ENCODE measurements around the gene LUC7L3.

LUC7L3 gene

DNA sequence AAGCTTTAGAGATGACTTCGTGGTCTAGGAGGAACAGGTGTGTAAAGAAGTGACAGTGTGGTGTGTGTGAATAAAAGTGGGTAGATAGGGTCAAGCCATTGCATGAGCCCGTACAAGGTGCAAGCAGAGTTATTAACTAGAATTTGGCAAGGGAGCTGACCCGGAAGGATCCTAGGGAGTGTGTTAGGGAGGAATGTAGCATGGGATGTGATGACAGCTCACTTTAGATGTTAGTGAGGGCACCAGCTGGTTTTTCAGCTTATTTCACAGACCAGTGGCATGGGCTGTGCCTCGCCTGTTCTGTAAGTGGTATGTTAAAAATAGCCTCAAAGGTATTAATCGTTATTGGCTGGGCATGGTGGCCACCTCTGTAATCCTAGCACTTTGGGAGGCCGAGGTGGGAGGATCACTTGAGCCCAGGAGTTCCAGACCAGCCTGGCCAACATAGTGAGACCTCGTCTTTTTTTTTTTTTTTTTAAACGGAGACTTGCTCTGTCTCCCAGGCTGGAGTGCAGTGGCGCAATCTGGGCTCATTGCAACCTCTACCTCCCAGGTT lies 39.7 kb downstream of the LUC7L3 start:
- no peak overlapping the region for H3K9ac ChIP-seq (ENCODE audit: low read depth in 1 of 2, low read length in 2 of 2)
- H3K36me3 ChIP-seq (ENCODE audit: control insufficient read depth in 1 of 2, insufficient read depth in 2 of 2, low read length in 2 of 2): peaks cover 13 to 25% of the 10 kb centered on the region in 2 donors
- no peak overlapping the region for H3K27ac ChIP-seq (ENCODE audit: low read depth, low read length)
- H3K27me3 ChIP-seq (ENCODE audit: control insufficient read depth in 1 of 2, insufficient read depth in 2 of 2, low read length in 2 of 2): no peaks in the 10 kb centered on the region
- no peak overlapping the region for H3K4me3 ChIP-seq (ENCODE audit: low read depth in 1 of 2, low read length in 2 of 2)
- peaks cover 10 to 20% of the 10 kb centered on the region in 2 donors for H3K4me1 ChIP-seq (ENCODE audit: control insufficient read depth in 1 of 2, insufficient read depth in 2 of 2, low read length in 2 of 2)
- no peaks in the 10 kb centered on the region for H3K9me3 ChIP-seq (ENCODE audit: control insufficient read depth in 1 of 2, low read length in 2 of 2)

GRCh38 chr17:50762177-50762576 lies 42.8 kb downstream of the LUC7L3 start:
- Histone ChIP-seq H3K27me3 (ENCODE audit: control insufficient read depth in 1 of 2, insufficient read depth in 2 of 2, low read length in 2 of 2) (no peaks in the 10 kb centered on the region), H3K9ac (ENCODE audit: low read depth in 1 of 2, low read length in 2 of 2) (no peak overlapping the region), H3K4me1 (ENCODE audit: control insufficient read depth in 1 of 2, insufficient read depth in 2 of 2, low read length in 2 of 2) (peaks cover 32 to 36% of the 10 kb centered on the region in 2 donors), H3K27ac (ENCODE audit: low read depth, low read length) (no peak overlapping the region), H3K9me3 (ENCODE audit: control insufficient read depth in 1 of 2, low read length in 2 of 2) (no peaks in the 10 kb centered on the region), H3K4me3 (ENCODE audit: low read depth in 1 of 2, low read length in 2 of 2) (no peak overlapping the region), H3K36me3 (ENCODE audit: control insufficient read depth in 1 of 2, insufficient read depth in 2 of 2, low read length in 2 of 2) (peaks cover 4 to 16% of the 10 kb centered on the region in 2 donors)

GRCh38 chr17:50763716-50764475 lies 44.5 kb downstream of the LUC7L3 start:
- Histone ChIP-seq H3K9me3 (ENCODE audit: control insufficient read depth in 1 of 2, low read length in 2 of 2) (no peaks in the 10 kb centered on the region), H3K9ac (ENCODE audit: low read depth in 1 of 2, low read length in 2 of 2) (peak overlapping the region in 1 of 2 donors; percentile 30), H3K4me1 (ENCODE audit: control insufficient read depth in 1 of 2, insufficient read depth in 2 of 2, low read length in 2 of 2) (peaks cover 34 to 38% of the 10 kb centered on the region in 2 donors), H3K27ac (ENCODE audit: low read depth, low read length) (no peak overlapping the region), H3K4me3 (ENCODE audit: low read depth in 1 of 2, low read length in 2 of 2) (peak overlapping the region; percentile 14 to 49), H3K36me3 (ENCODE audit: control insufficient read depth in 1 of 2, insufficient read depth in 2 of 2, low read length in 2 of 2) (peaks cover 4 to 15% of the 10 kb centered on the region in 2 donors), H3K27me3 (ENCODE audit: control insufficient read depth in 1 of 2, insufficient read depth in 2 of 2, low read length in 2 of 2) (no peaks in the 10 kb centered on the region)

GRCh38 chr17:50764734-50765149 lies 45.3 kb downstream of the LUC7L3 start:
- H3K27me3 ChIP-seq (ENCODE audit: control insufficient read depth in 1 of 2, insufficient read depth in 2 of 2, low read length in 2 of 2): no peaks in the 10 kb centered on the region
- no peak overlapping the region for H3K27ac ChIP-seq (ENCODE audit: low read depth, low read length)
- peaks cover 34 to 38% of the 10 kb centered on the region in 2 donors for H3K4me1 ChIP-seq (ENCODE audit: control insufficient read depth in 1 of 2, insufficient read depth in 2 of 2, low read length in 2 of 2)
- H3K9me3 ChIP-seq (ENCODE audit: control insufficient read depth in 1 of 2, low read length in 2 of 2): no peaks in the 10 kb centered on the region
- H3K36me3 ChIP-seq (ENCODE audit: control insufficient read depth in 1 of 2, insufficient read depth in 2 of 2, low read length in 2 of 2): peaks cover 4 to 12% of the 10 kb centered on the region in 2 donors
- peak overlapping the region in 1 of 2 donors; percentile 30 for H3K9ac ChIP-seq (ENCODE audit: low read depth in 1 of 2, low read length in 2 of 2)
- peak overlapping the region; percentile 29 to 39 for H3K4me3 ChIP-seq (ENCODE audit: low read depth in 1 of 2, low read length in 2 of 2)

- H3K27me3 ChIP-seq (ENCODE audit: control insufficient read depth in 1 of 2, insufficient read depth in 2 of 2, low read length in 2 of 2): no peaks in the 10 kb centered on the region
- H3K9ac ChIP-seq (ENCODE audit: low read depth in 1 of 2, low read length in 2 of 2): peak overlapping the region; percentile 82 to 92
Measured at GRCh38 chr17:50765454-50766221, 46.2 kb downstream of the LUC7L3 start.

DNA sequence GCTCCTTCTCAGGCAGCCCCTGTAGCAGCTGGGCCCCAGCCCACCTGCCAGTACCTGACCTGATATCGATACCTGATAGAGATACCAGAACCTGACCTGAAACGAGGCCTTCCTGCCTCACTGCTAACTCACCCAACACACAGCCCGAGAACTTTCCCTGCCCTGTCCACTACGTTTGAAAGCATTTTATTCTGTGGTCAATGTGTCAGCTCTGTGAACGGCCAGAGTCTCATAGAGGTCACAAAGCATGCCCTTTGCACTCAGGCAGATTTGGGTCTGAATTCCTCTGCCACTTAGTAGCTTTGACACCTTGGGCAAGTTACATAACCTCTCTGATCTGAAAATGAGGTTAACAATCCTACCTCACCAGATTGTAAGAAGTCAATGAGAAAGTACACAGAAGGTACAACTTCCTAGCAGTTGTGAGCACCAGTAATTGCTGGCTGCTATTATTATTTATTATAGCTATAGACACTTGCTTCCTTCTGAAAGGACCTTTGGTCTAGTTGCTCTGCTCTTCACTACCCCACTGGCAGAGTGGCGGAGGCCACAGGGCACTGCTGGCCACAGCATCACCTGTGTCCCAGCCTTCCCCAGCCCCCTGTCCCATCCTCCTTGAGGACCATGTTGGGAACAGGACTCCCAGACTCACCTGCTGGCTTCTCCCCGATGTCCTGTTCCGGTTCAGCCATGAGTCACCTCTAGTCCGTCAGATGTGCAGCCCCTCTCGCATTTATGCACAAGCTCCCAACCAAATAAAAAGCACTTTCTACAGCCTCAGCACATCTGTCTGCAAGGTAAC lies 47.0 kb downstream of the LUC7L3 start:
- H3K9ac ChIP-seq (ENCODE audit: low read depth in 1 of 2, low read length in 2 of 2): peak overlapping the region; percentile 82 to 92
- peaks cover 4 to 11% of the 10 kb centered on the region in 2 donors for H3K36me3 ChIP-seq (ENCODE audit: control insufficient read depth in 1 of 2, insufficient read depth in 2 of 2, low read length in 2 of 2)
- H3K27me3 ChIP-seq (ENCODE audit: control insufficient read depth in 1 of 2, insufficient read depth in 2 of 2, low read length in 2 of 2): no peaks in the 10 kb centered on the region
- peak overlapping the region; percentile 82 for H3K27ac ChIP-seq (ENCODE audit: low read depth, low read length)
- H3K4me3 ChIP-seq (ENCODE audit: low read depth in 1 of 2, low read length in 2 of 2): peak overlapping the region; percentile 69 to 73
- H3K9me3 ChIP-seq (ENCODE audit: control insufficient read depth in 1 of 2, low read length in 2 of 2): no peaks in the 10 kb centered on the region
- peaks cover 34 to 38% of the 10 kb centered on the region in 2 donors for H3K4me1 ChIP-seq (ENCODE audit: control insufficient read depth in 1 of 2, insufficient read depth in 2 of 2, low read length in 2 of 2)

More at GRCh38 chr17:50765454-50766221, 46.2 kb downstream of the LUC7L3 start:
- Histone ChIP-seq H3K4me1 (ENCODE audit: control insufficient read depth in 1 of 2, insufficient read depth in 2 of 2, low read length in 2 of 2) (peaks cover 34 to 38% of the 10 kb centered on the region in 2 donors), H3K36me3 (ENCODE audit: control insufficient read depth in 1 of 2, insufficient read depth in 2 of 2, low read length in 2 of 2) (peaks cover 4 to 12% of the 10 kb centered on the region in 2 donors), H3K4me3 (ENCODE audit: low read depth in 1 of 2, low read length in 2 of 2) (peak overlapping the region; percentile 69 to 73), H3K9me3 (ENCODE audit: control insufficient read depth in 1 of 2, low read length in 2 of 2) (no peaks in the 10 kb centered on the region), H3K27ac (ENCODE audit: low read depth, low read length) (peak overlapping the region; percentile 64)

DNA sequence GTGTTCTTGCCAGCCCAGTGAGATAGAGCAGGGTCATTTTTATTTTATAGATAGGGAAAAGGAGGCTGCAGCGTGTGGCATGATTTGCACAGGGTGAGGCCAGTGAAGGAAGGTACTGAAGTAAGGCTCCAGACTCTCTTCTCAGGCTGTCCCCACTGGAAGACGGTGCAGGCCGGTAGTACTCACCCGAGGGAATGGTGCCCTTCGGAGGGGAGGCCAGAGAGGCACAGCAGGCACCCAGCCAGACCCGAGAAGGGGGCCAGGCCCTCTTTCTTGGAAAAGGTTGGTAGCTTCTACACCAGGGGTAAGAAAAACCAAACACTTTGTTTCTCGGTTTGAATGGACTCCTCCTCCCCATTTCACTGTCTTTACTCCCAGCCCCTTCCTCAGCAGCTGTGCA lies 47.6 kb downstream of the LUC7L3 start:
- H3K27ac ChIP-seq (ENCODE audit: low read depth, low read length): peak overlapping the region; percentile 82
- H3K9ac ChIP-seq (ENCODE audit: low read depth in 1 of 2, low read length in 2 of 2): peak overlapping the region; percentile 82 to 92
- no peaks in the 10 kb centered on the region for H3K27me3 ChIP-seq (ENCODE audit: control insufficient read depth in 1 of 2, insufficient read depth in 2 of 2, low read length in 2 of 2)
- H3K9me3 ChIP-seq (ENCODE audit: control insufficient read depth in 1 of 2, low read length in 2 of 2): no peaks in the 10 kb centered on the region
- H3K4me3 ChIP-seq (ENCODE audit: low read depth in 1 of 2, low read length in 2 of 2): peak overlapping the region; percentile 69 to 73
- peaks cover 34 to 39% of the 10 kb centered on the region in 2 donors for H3K4me1 ChIP-seq (ENCODE audit: control insufficient read depth in 1 of 2, insufficient read depth in 2 of 2, low read length in 2 of 2)
- H3K36me3 ChIP-seq (ENCODE audit: control insufficient read depth in 1 of 2, insufficient read depth in 2 of 2, low read length in 2 of 2): peaks cover 4 to 6% of the 10 kb centered on the region in 2 donors

- peak within 1 kb of the TSS; percentile 82 for H3K27ac ChIP-seq (ENCODE audit: low read depth, low read length)
- H3K9ac ChIP-seq (ENCODE audit: low read depth in 1 of 2, low read length in 2 of 2): peak within 1 kb of the TSS; percentile 82 to 92
- H3K36me3 ChIP-seq (ENCODE audit: control insufficient read depth in 1 of 2, insufficient read depth in 2 of 2, low read length in 2 of 2): peaks cover 3 to 4% of the 10 kb centered on the region in 2 donors
- H3K4me3 ChIP-seq (ENCODE audit: low read depth in 1 of 2, low read length in 2 of 2): peak within 1 kb of the TSS; percentile 69 to 73
- H3K27me3 ChIP-seq (ENCODE audit: control insufficient read depth in 1 of 2, insufficient read depth in 2 of 2, low read length in 2 of 2): no peaks in the 10 kb centered on the region
- H3K9me3 ChIP-seq (ENCODE audit: control insufficient read depth in 1 of 2, low read length in 2 of 2): no peaks in the 10 kb centered on the region
- H3K4me1 ChIP-seq (ENCODE audit: control insufficient read depth in 1 of 2, insufficient read depth in 2 of 2, low read length in 2 of 2): peaks cover 34 to 41% of the 10 kb centered on the region in 2 donors
Measured at GRCh38 chr17:50767446-50767845, 48.0 kb downstream of the LUC7L3 start, which contains the start of gene ANKRD40CL. TSS of gene ANKRD40CL (minus strand) at chr17:50767518. CDS start at chr17:50766913, 605 bp downstream.

- Histone ChIP-seq H3K9me3 (ENCODE audit: control insufficient read depth in 1 of 2, low read length in 2 of 2) (no peaks in the 10 kb centered on the region), H3K27ac (ENCODE audit: low read depth, low read length) (no peak overlapping the region), H3K4me1 (ENCODE audit: control insufficient read depth in 1 of 2, insufficient read depth in 2 of 2, low read length in 2 of 2) (peaks cover 30 to 41% of the 10 kb centered on the region in 2 donors), H3K27me3 (ENCODE audit: control insufficient read depth in 1 of 2, insufficient read depth in 2 of 2, low read length in 2 of 2) (no peaks in the 10 kb centered on the region), H3K4me3 (ENCODE audit: low read depth in 1 of 2, low read length in 2 of 2) (no peak overlapping the region), H3K36me3 (ENCODE audit: control insufficient read depth in 1 of 2, insufficient read depth in 2 of 2, low read length in 2 of 2) (peaks cover 0 to under 1% of the 10 kb centered on the region in 2 donors), H3K9ac (ENCODE audit: low read depth in 1 of 2, low read length in 2 of 2) (no peak overlapping the region)
Measured at GRCh38 chr17:50768346-50768761, 49.0 kb downstream of the LUC7L3 start.

Data from duodenal mucosa (tissue), 2 donors.